C4-2B (cell line): ENCODE results near the gene LORICRIN.

Source experiments
- ZFX ChIP-seq: fragments of 450-650 bp; IDR thresholded peaks from 2 replicates; pipeline ENCODE4 v1.6.1; 2017
- TF ChIP-seq, protein P1 (sequence below): fragments of 450-650 bp; conservative IDR thresholded peaks from 2 replicates; pipeline ENCODE4 v1.5.1; 2017; ENCODE audit warnings: mild to moderate bottlenecking

GRCh38 chr1:153292185-153292584 lies 32.7 kb downstream of the LORICRIN start:
- TF ChIP-seq, protein P1, sequence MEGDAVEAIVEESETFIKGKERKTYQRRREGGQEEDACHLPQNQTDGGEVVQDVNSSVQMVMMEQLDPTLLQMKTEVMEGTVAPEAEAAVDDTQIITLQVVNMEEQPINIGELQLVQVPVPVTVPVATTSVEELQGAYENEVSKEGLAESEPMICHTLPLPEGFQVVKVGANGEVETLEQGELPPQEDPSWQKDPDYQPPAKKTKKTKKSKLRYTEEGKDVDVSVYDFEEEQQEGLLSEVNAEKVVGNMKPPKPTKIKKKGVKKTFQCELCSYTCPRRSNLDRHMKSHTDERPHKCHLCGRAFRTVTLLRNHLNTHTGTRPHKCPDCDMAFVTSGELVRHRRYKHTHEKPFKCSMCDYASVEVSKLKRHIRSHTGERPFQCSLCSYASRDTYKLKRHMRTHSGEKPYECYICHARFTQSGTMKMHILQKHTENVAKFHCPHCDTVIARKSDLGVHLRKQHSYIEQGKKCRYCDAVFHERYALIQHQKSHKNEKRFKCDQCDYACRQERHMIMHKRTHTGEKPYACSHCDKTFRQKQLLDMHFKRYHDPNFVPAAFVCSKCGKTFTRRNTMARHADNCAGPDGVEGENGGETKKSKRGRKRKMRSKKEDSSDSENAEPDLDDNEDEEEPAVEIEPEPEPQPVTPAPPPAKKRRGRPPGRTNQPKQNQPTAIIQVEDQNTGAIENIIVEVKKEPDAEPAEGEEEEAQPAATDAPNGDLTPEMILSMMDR = no peak
- TF ChIP-seq ZFX = no peak
